Calu3 (cell line): Measurements from ENCODE around the gene LOXHD1. TPM values are rescaled to one million over a fixed set of nuclear protein-coding genes. Genes with fewer than 3 reads are reported as not detected.

ENCODE experiments used
- BruUV-seq: library from RNA; stranded (reverse); fragments of 400-500 nt; replicated peaks from 2 replicates; lab custom pipeline; 2021; lab: Mats Ljungman, UMichigan
- CTCF ChIA-PET: fragments of 300-600 bp; sonication (Branson Sonifier 250); formaldehyde crosslinking; loops from one replicate; lab custom pipeline; 2022; ENCODE audit warnings: antibody characterized with exemption; lab: Charles Lee
- DNase-seq: peaks from one replicate; pipeline ENCODE4 v3.0.0; 2022
- H3K27ac Mint-ChIP-seq: one replicate; pipeline ENCODE4 v1.8.0; 2022; ENCODE audit warnings: mixed read lengths; ENCODE audit not compliant: unreplicated experiment
- H3K27me3 Mint-ChIP-seq: one replicate; pipeline ENCODE4 v1.8.0; 2022; ENCODE audit warnings: mixed read lengths; ENCODE audit not compliant: unreplicated experiment
- H3K36me3 Mint-ChIP-seq: one replicate; pipeline ENCODE4 v1.8.0; 2022; ENCODE audit warnings: mild to moderate bottlenecking, moderate library complexity, mixed read lengths; ENCODE audit not compliant: insufficient read depth, unreplicated experiment
- H3K4me1 Mint-ChIP-seq: one replicate; pipeline ENCODE4 v1.8.0; 2022; ENCODE audit warnings: mild to moderate bottlenecking, low read depth, mixed read lengths; ENCODE audit not compliant: unreplicated experiment
- H3K4me3 Mint-ChIP-seq: one replicate; pipeline ENCODE4 v1.8.0; 2022; ENCODE audit warnings: mild to moderate bottlenecking, low read depth, moderate library complexity, mixed read lengths; ENCODE audit not compliant: unreplicated experiment
- H3K9me3 Mint-ChIP-seq: one replicate; pipeline ENCODE4 v1.8.0; 2022; ENCODE audit warnings: low read depth, mixed read lengths; ENCODE audit not compliant: unreplicated experiment
- CTCF ChIP-seq: fragments of 200-600 bp; IDR thresholded peaks from one replicate; pipeline ENCODE4 v1.8.0; 2022; ENCODE audit warnings: antibody characterized with exemption; ENCODE audit not compliant: unreplicated experiment
- intact Hi-C: fragments of 100-400 bp; cut with micrococcal nuclease; formaldehyde crosslinking; loops from one replicate; pipeline ENCODE4 v1.10.0; 2022; ENCODE audit not compliant: unreplicated experiment
- total RNA-seq: library from RNA; stranded (reverse); gene quantifications from 2 replicates; pipeline ENCODE4 v1.2.3, GENCODE V29; 2022

LOXHD1 gene
- total RNA-seq, 1 experiment from 2014 or later: not detected

DNA sequence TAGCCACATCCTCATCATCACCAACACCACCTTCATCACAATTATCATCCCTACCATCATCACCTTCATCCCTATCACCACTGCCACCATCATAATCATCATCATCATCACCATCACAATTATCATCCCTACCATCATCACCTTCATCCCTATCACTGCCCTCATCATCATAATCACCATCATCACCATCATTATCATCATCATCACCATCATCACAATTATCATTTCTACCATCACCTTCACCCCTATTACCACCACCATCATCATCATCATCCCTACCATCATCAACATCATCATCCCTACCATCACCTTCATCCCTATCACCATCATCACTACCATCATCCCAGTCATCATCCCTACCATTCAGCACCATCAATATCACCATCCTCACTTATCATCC lies 140.5 kb downstream of the LOXHD1 start:
- H3K4me3 Mint-ChIP-seq: no peak overlapping the region
- no peak overlapping the region for H3K27ac Mint-ChIP-seq
- peaks cover 100% of the 10 kb centered on the region for H3K27me3 Mint-ChIP-seq
- no peak for TF ChIP-seq CTCF
- no TSS peak for BruUV-seq
- CTCF ChIA-PET: interaction anchor here (0.8 kb wide), 1 partner anchor 142 kb away, joined by 3 read pairs; no protein-coding TSS in a partner anchor
- H3K36me3 Mint-ChIP-seq: no peaks in the 10 kb centered on the region
- no peak for DNase-seq
- intact Hi-C loops: no loop called here
- peaks cover 5% of the 10 kb centered on the region for H3K9me3 Mint-ChIP-seq
- no peaks in the 10 kb centered on the region for H3K4me1 Mint-ChIP-seq

DNA sequence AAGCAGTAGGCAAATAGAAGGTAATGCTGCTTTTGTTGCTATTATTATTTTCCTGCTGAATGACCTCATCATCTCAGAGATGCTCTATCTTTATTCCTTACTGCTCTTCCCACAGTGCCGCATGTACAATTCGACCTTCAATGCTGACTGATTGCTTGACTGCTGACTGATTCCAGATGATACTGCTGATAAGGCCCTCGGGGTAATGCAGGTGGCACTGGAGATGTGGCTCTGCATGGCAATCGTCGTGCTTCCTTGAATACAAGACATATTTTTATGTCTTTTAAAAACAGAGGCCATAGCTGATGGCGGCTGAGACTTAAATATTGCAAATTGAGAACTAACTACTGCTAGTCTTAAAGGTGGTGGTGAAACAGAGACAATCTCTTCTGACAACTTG lies 146.6 kb downstream of the LOXHD1 start:
- Mint-ChIP-seq H3K4me1 (no peaks in the 10 kb centered on the region), H3K27ac (no peak overlapping the region), H3K36me3 (no peaks in the 10 kb centered on the region), H3K4me3 (no peak overlapping the region), H3K9me3 (peaks cover 5% of the 10 kb centered on the region), H3K27me3 (peaks cover 100% of the 10 kb centered on the region)
- CTCF ChIA-PET: no interaction called here
- intact Hi-C loops: no loop called here
- no TSS peak for BruUV-seq
- no peak for TF ChIP-seq CTCF
- DNase-seq: no peak

DNA sequence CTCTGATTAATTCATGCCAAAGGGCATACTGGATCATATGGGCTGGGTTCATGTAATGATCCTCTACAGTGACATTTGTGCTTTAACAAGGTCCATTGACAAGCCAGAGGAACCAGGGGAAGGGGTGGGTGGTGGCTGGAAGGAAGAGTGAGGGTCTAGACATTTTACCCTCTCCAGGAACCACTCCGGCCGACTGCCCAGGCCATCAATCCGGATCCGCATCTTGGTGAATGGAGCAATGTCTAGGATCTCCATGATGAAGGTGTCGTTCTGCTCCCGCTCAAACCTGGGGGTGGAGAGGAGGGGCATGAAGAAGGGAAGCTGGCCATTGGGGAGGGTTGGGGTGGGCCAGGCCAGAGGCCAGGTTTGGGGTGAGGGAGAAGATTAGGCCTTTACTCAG lies 147.5 kb downstream of the LOXHD1 start:
- BruUV-seq: no TSS peak
- no peak for DNase-seq
- H3K4me1 Mint-ChIP-seq: no peaks in the 10 kb centered on the region
- H3K9me3 Mint-ChIP-seq: peaks cover 5% of the 10 kb centered on the region
- intact Hi-C loops: no loop called here
- TF ChIP-seq CTCF: no peak
- no peak overlapping the region for H3K27ac Mint-ChIP-seq
- CTCF ChIA-PET: no interaction called here
- peaks cover 91% of the 10 kb centered on the region for H3K27me3 Mint-ChIP-seq
- H3K4me3 Mint-ChIP-seq: no peak overlapping the region
- no peaks in the 10 kb centered on the region for H3K36me3 Mint-ChIP-seq

DNA sequence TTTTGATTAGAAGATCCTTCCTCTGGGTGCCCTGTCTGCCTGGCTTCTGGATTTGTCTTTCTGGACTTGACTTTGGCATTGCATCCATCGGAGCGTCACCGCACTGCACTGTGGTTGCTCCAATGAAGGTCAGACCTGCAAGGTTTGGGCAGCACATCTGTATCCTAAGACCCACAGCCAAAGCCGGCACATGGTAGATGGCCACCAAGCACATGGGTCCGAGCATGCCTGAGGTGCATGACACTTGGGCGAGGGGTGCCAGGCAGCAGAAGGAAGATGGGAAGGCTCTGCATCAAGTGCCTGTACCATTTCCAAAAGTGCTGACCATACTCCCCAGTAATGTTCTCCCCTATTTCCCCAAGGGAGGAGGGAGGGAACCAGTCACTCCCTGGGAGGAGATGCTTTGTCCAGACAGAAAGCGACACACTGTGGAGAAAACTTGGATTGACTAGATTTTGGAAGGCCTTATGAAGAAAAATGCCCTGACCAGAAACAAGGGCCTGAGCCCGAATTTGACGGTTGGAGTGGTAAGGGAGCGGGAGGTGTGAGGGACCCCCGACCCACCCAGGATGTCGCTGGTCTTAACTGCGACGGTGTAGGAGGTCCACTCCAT lies 149.9 kb downstream of the LOXHD1 start:
- H3K36me3 Mint-ChIP-seq: no peaks in the 10 kb centered on the region
- no peak for TF ChIP-seq CTCF
- H3K27me3 Mint-ChIP-seq: peaks cover 66% of the 10 kb centered on the region
- no TSS peak for BruUV-seq
- H3K27ac Mint-ChIP-seq: no peak overlapping the region
- no peaks in the 10 kb centered on the region for H3K4me1 Mint-ChIP-seq
- H3K9me3 Mint-ChIP-seq: no peaks in the 10 kb centered on the region
- no peak for DNase-seq
- intact Hi-C loops: no loop called here
- no peak overlapping the region for H3K4me3 Mint-ChIP-seq
- CTCF ChIA-PET: no interaction called here
